HG02938 (cell line): ENCODE results near the gene CCDC134.
"Not testable (repeated sequence)": the region's sequence is repeated elsewhere in the genome, so short reads cannot be mapped to it uniquely, and the experiment has no call there.

ENCODE experiments used
- ATAC-seq: cut with Tn5 transposase; IDR thresholded peaks from one replicate; pipeline ENCODE4 v1.9.1; 2021; ENCODE audit warnings: mild to moderate bottlenecking, moderate library complexity; ENCODE audit not compliant: unreplicated experiment

CCDC134 gene

GRCh38 chr22:41842996-41843970, 42.8 kb downstream of the CCDC134 start:
- no peak for ATAC-seq

- ATAC-seq: no peak
Measured at GRCh38 chr22:41844036-41844435, 43.6 kb downstream of the CCDC134 start.

GRCh38 chr22:41844513-41844912, 44.0 kb downstream of the CCDC134 start:
- ATAC-seq: no peak

GRCh38 chr22:41845380-41846267, 45.1 kb downstream of the CCDC134 start:
- ATAC-seq: no peak

- ATAC-seq: no peak
Measured at GRCh38 chr22:41846268-41846987, 45.9 kb downstream of the CCDC134 start.

GRCh38 chr22:41847300-41847699, 46.8 kb downstream of the CCDC134 start:
- no peak for ATAC-seq

- ATAC-seq: no peak
Measured at GRCh38 chr22:41848468-41848867, 48.0 kb downstream of the CCDC134 start.

GRCh38 chr22:41856469-41856868, 56.0 kb downstream of the CCDC134 start:
- ATAC-seq: no peak

GRCh38 chr22:41857155-41857859, 56.8 kb downstream of the CCDC134 start:
- no peak for ATAC-seq

- no peak for ATAC-seq
Measured at GRCh38 chr22:41857860-41858199, 57.4 kb downstream of the CCDC134 start.

- ATAC-seq: peak; percentile 32
Measured at GRCh38 chr22:41862160-41862529, 61.7 kb downstream of the CCDC134 start.

GRCh38 chr22:41862530-41863266, 62.2 kb downstream of the CCDC134 start:
- peak; percentile 53 for ATAC-seq

- no peak for ATAC-seq
Measured at GRCh38 chr22:41863472-41863871, 63.0 kb downstream of the CCDC134 start.

- no peak for ATAC-seq
Measured at GRCh38 chr22:41868556-41868955, 68.1 kb downstream of the CCDC134 start.

GRCh38 chr22:41870081-41870480, 69.6 kb downstream of the CCDC134 start:
- not testable (repeated sequence) for ATAC-seq

- no peak for ATAC-seq
Measured at GRCh38 chr22:41870786-41871185, 70.3 kb downstream of the CCDC134 start.

- no peak for ATAC-seq
Measured at GRCh38 chr22:41873391-41873790, 72.9 kb downstream of the CCDC134 start.

- no peak for ATAC-seq
Measured at GRCh38 chr22:41874090-41874489, 73.6 kb downstream of the CCDC134 start.

- ATAC-seq: no peak
Measured at GRCh38 chr22:41875531-41876270, 75.2 kb downstream of the CCDC134 start.
